Common myeloid progenitor, CD34-positive (primary cell): ENCODE results near the gene TTYH3.
A peak's percentile ranks its signal among the peaks of the same experiment; 100 is the strongest.

Source experiments
- CTCF ChIA-PET: fragments of 350-600 bp; sonication (Branson Sonifier 250); formaldehyde crosslinking; loops from one replicate; lab custom pipeline; 2021; ENCODE audit warnings: antibody characterized with exemption; lab: Charles Lee
- POLR2A ChIA-PET: fragments of 350-600 bp; sonication (Branson Sonifier 250); formaldehyde crosslinking; loops from one replicate; lab custom pipeline; 2021; ENCODE audit warnings: antibody characterized with exemption; lab: Charles Lee
- DNase-seq, 3 donors: peaks; one replicate each; pipeline versions ENCODE4 v3.0.0 to v3.0.0-alpha.2; 2013
- H3K27ac ChIP-seq, 2 experiments: 1 replicate in 1 of 2; 2 replicates in 1 of 2; pipeline ENCODE4 v1.7.0; 2013; ENCODE audit warnings: inconsistent platforms in 2 of 2, low read length in 2 of 2, mild to moderate bottlenecking in 2 of 2, low read depth in 1 of 2, moderate library complexity in 1 of 2; ENCODE audit not compliant: severe bottlenecking in 2 of 2, insufficient read depth in 1 of 2, poor library complexity in 1 of 2
- H3K27me3 ChIP-seq, 5 experiments: replicated peaks in 2 of 5; 1 replicate in 3 of 5; 2 replicates in 2 of 5; pipeline versions ENCODE4 v1.6.1 to v1.7.0; 2013; ENCODE audit warnings: low read length in 4 of 5, mild to moderate bottlenecking in 2 of 5, moderate library complexity in 2 of 5, inconsistent platforms in 1 of 5; ENCODE audit not compliant: insufficient read depth in 5 of 5, control insufficient read depth in 4 of 5
- H3K36me3 ChIP-seq, 4 experiments: 1 replicate in 2 of 4; 2 replicates in 2 of 4; pipeline versions ENCODE4 v1.6.1 to v1.7.0; 2013; ENCODE audit warnings: low read length in 3 of 4, control low read depth in 1 of 4, mild to moderate bottlenecking in 1 of 4; ENCODE audit not compliant: control insufficient read depth in 4 of 4, insufficient read depth in 4 of 4
- H3K4me1 ChIP-seq, 4 experiments: 1 replicate in 3 of 4; 2 replicates in 1 of 4; pipeline versions ENCODE4 v1.6.1 to v1.7.1; 2013; ENCODE audit warnings: low read length in 3 of 4, mild to moderate bottlenecking in 3 of 4, control low read depth in 1 of 4, inconsistent platforms in 1 of 4, moderate library complexity in 1 of 4; ENCODE audit not compliant: control insufficient read depth in 4 of 4, insufficient read depth in 4 of 4; ENCODE audit errors: control extremely low read depth in 1 of 4
- H3K4me3 ChIP-seq, 7 experiments: 1 replicate in 4 of 7; 2 replicates in 3 of 7; pipeline versions ENCODE4 v1.5.1 to v1.7.0; 2013; ENCODE audit warnings: mild to moderate bottlenecking in 7 of 7, low read length in 6 of 7, moderate library complexity in 6 of 7, inconsistent platforms in 2 of 7, low read depth in 2 of 7, control low read depth in 1 of 7; ENCODE audit not compliant: insufficient read depth in 4 of 7, control insufficient read depth in 1 of 7; ENCODE audit errors: extremely low read depth in 1 of 7
- H3K9me3 ChIP-seq, 5 experiments: 1 replicate in 4 of 5; 2 replicates in 1 of 5; pipeline versions ENCODE4 v1.6.1 to v1.7.1; 2013; ENCODE audit warnings: low read length in 4 of 5, mild to moderate bottlenecking in 2 of 5, inconsistent platforms in 1 of 5, low read depth in 1 of 5, moderate library complexity in 1 of 5; ENCODE audit not compliant: control insufficient read depth in 4 of 5, insufficient read depth in 2 of 5; ENCODE audit errors: control extremely low read depth in 1 of 5
- WGBS: methylation state at CpG from one replicate; pipeline ENCODE4 v1.1.5; 2013; ENCODE audit not compliant: insufficient coverage; 5-methylcytosine and 5-hydroxymethylcytosine counted together

Gene TTYH3

GRCh38 chr7:2649139-2649838, 17.5 kb downstream of the TTYH3 start:
- H3K27me3 ChIP-seq = no peaks in the 10 kb centered on the region
- peaks cover 0 to 57% (median 37%) of the 10 kb centered on the region in 4 experiments for H3K36me3 ChIP-seq
- no peak overlapping the region for H3K27ac ChIP-seq
- 94% methylated on average over 18 of the region's 18 CpGs for WGBS
- no peak for DNase-seq
- no peak overlapping the region for H3K4me3 ChIP-seq
- ChIA-PET CTCF (interaction anchor here (0.7 to 1.8 kb wide), 7 partner anchors 8 to 169 kb away, joined by 3 to 5 read pairs (median 3); no protein-coding TSS in a partner anchor), POLR2A (interaction anchor here (0.6 to 1.4 kb wide), 2 partner anchors 18 to 67 kb away, joined by 3 read pairs; no protein-coding TSS in a partner anchor)
- H3K9me3 ChIP-seq = no peaks in the 10 kb centered on the region
- H3K4me1 ChIP-seq = peaks cover 0 to 29% (median 23%) of the 10 kb centered on the region in 4 experiments

GRCh38 chr7:2649991-2650390, 18.2 kb downstream of the TTYH3 start:
- WGBS = 98% methylated on average over 11 of the region's 11 CpGs
- Histone ChIP-seq H3K9me3 (no peaks in the 10 kb centered on the region), H3K4me1 (peaks cover 0 to 22% (median 16%) of the 10 kb centered on the region in 4 experiments), H3K4me3 (no peak overlapping the region), H3K27me3 (no peaks in the 10 kb centered on the region), H3K27ac (no peak overlapping the region), H3K36me3 (peaks cover 0 to 57% (median 38%) of the 10 kb centered on the region in 4 experiments)
- ChIA-PET POLR2A (interaction anchor here (0.6 kb wide), 1 partner anchor 60 kb away, joined by 3 read pairs; no protein-coding TSS in a partner anchor), CTCF (interaction anchor here (0.8 to 1.8 kb wide), 9 partner anchors 7 to 201 kb away, joined by 3 to 6 read pairs (median 3); partner anchors contain the start of gene TTYH3)
- no peak for DNase-seq

GRCh38 chr7:2650451-2650850, 18.7 kb downstream of the TTYH3 start:
- Histone ChIP-seq H3K36me3 (peaks cover 0 to 59% (median 39%) of the 10 kb centered on the region in 4 experiments), H3K27me3 (no peaks in the 10 kb centered on the region), H3K27ac (no peak overlapping the region), H3K9me3 (no peaks in the 10 kb centered on the region), H3K4me1 (peaks cover 0 to 18% (median 11%) of the 10 kb centered on the region in 4 experiments), H3K4me3 (no peak overlapping the region)
- ChIA-PET CTCF (interaction anchor here (0.5 to 2.4 kb wide), 10 partner anchors 10 to 490 kb away, joined by 3 to 7 read pairs (median 3); partner anchors contain the start of gene TTYH3), POLR2A (interaction anchor here (0.6 to 0.7 kb wide), 2 partner anchors 31 to 61 kb away, joined by 3 to 4 read pairs; no protein-coding TSS in a partner anchor)
- WGBS = 85% methylated on average over 6 of the region's 8 CpGs
- no peak for DNase-seq

GRCh38 chr7:2651336-2651735, 19.6 kb downstream of the TTYH3 start:
- WGBS = 94% methylated on average over 13 of the region's 15 CpGs
- Histone ChIP-seq H3K27me3 (no peaks in the 10 kb centered on the region), H3K4me3 (no peak overlapping the region), H3K27ac (no peak overlapping the region), H3K36me3 (peaks cover 0 to 66% (median 44%) of the 10 kb centered on the region in 4 experiments), H3K4me1 (peaks cover 0 to 9% (median 5%) of the 10 kb centered on the region in 4 experiments), H3K9me3 (no peaks in the 10 kb centered on the region)
- CTCF ChIA-PET = interaction anchor here (1.0 to 6.5 kb wide), 8 partner anchors 7 to 84 kb away, joined by 3 to 33 read pairs (median 4); partner anchors contain the start of gene TTYH3
- peak in 2 of 3 donors; percentile 53 to 60 for DNase-seq
- POLR2A ChIA-PET = no interaction called here

GRCh38 chr7:2651847-2652735, 20.3 kb downstream of the TTYH3 start:
- DNase-seq = no peak
- Histone ChIP-seq H3K27me3 (no peaks in the 10 kb centered on the region), H3K36me3 (peaks cover 0 to 69% (median 47%) of the 10 kb centered on the region in 4 experiments), H3K4me3 (no peak overlapping the region), H3K4me1 (peaks cover 0 to 4% (median 0%) of the 10 kb centered on the region in 4 experiments), H3K9me3 (no peaks in the 10 kb centered on the region), H3K27ac (no peak overlapping the region)
- ChIA-PET CTCF (interaction anchor here (1.0 to 6.5 kb wide), 7 partner anchors 8 to 85 kb away, joined by 3 to 33 read pairs (median 4); no protein-coding TSS in a partner anchor), POLR2A (no interaction called here)
- 94% methylated on average over 21 of the region's 28 CpGs for WGBS

- Histone ChIP-seq H3K27ac (no peak overlapping the region), H3K4me3 (no peak overlapping the region), H3K27me3 (no peaks in the 10 kb centered on the region), H3K36me3 (peaks cover 4 to 69% (median 46%) of the 10 kb centered on the region in 4 experiments), H3K4me1 (peaks cover 0 to 4% (median 0%) of the 10 kb centered on the region in 4 experiments), H3K9me3 (no peaks in the 10 kb centered on the region)
- DNase-seq = no peak
- ChIA-PET POLR2A (no interaction called here), CTCF (interaction anchor here (0.8 to 6.5 kb wide), 5 partner anchors 9 to 58 kb away, joined by 3 to 33 read pairs (median 5); no protein-coding TSS in a partner anchor)
- WGBS = 90% methylated on average over 5 of the region's 12 CpGs
Observed at GRCh38 chr7:2652736-2653060, 20.9 kb downstream of the TTYH3 start.
